A172 (cell line): ENCODE measurements around the gene COL4A3. TPM values are rescaled to one million over a fixed set of nuclear protein-coding genes. Genes with fewer than 3 reads are reported as not detected.
"Not testable (repeated sequence)": the region's sequence is repeated elsewhere in the genome, so short reads cannot be mapped to it uniquely, and the experiment has no call there.

Source experiments
- DNase-seq: peaks from one replicate; pipeline ENCODE4 v3.0.0-alpha.2; 2015; ENCODE audit warnings: low spot score
- total RNA-seq: library from RNA; depleted of rRNA; stranded (reverse); fragments of >200 nt; shearing (Covaris generic); gene quantifications from 2 replicates; pipeline ENCODE4 v1.2.3, GENCODE V29; 2014

The COL4A3 gene
- total RNA-seq, 1 experiment from 2014 or later, result not detected

DNA sequence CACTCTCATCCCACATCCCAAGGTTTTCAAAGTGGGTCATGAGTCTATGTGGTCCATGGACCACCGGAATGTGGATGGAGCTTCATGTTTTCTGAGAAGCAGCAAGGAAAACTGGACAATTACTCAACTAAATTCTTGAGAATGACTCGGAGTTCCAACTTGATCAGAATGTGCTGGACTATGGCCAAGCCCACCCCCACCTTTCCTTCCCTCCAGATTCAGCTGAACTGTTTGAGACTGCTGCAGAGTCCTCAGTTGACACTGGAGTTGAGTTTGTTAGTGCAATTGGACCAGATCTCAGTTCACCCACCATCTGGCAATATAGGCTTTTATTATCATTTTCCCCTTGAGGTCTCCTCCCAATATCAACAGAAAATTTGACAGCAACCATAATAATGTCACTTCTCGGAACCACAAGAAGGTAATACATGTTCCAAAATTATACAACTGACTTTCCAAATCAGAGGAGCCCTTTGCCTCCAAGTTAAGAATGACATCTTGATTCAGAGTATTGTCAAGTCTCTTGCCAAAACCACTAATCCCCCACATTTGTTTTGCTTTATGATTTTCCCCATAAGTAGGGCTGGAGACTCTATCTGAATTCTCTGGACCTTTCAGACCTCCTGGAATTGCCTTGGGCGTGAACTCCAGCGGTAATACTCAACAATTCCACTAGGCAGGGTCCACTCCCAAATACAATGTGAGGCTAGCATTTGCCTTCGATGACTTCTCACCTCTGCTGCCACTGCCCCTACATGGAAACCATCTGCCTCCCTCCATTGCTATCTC, 9.2 kb upstream of the COL4A3 start:
- DNase-seq, result peak; percentile 12

DNA sequence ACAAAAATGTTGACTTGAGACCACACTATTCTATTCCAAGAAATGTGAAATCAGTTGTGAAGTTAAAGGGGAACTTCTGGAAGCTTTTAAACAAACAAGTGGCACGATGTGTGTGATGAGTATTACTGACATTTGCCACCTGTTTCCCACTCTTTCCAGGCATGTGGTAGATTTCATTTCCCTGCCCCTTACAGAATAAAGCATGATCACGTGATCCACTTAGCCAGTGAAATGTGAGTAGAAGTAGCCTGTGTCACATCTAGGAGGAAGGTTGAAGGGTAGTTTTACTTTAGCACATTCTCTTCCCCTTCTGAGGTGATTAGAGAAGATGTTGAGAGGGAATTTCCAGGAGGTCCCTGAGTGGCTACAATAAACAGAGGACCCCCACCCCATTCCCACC, 4.3 kb upstream of the COL4A3 start:
- DNase-seq, result no peak

DNA sequence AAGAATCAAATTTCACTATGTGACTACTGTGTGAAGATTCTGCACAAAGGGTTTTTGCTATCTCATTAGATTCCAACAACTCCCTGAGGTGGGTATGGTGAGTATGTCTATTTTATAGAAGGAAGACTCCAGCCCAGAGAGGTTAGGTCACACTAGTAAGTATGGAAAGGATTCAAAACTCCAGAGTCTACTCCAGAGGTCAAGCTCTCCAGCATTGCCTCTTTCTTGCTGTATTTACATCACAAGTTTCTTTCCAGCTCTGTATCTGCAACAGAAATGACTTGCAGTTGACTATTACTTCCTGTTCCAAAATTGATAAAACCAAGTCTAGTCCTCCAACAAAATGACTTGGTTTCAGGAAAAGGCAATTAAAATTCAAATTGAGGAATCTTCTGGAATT, 2.5 kb upstream of the COL4A3 start:
- DNase-seq, result no peak

DNA sequence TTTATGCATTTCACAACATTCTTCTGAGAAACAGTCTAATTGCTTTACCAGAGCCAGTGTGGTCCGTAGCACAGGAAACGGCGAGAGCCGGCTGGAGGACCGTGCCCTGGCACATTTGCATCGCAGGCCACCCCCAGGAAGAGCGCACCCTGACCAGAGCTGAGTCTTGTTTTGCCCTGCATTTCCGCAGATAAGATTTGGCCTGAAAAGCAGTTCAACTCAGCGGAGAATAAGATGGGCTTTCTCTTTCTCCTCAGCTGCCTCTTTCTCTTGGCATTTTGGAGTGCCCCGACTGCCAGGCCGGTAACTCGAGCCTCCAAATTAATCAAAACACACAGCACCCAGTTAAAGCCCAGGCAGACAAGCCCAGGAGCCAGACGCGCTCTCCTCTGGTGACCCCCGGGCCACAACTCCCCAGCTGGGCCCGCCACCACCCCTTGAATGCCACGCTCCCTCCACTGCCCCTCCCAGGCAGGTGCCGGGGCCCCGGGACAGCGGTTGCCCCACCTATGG, 883 bp upstream of the COL4A3 start:
- DNase-seq, result no peak

DNA sequence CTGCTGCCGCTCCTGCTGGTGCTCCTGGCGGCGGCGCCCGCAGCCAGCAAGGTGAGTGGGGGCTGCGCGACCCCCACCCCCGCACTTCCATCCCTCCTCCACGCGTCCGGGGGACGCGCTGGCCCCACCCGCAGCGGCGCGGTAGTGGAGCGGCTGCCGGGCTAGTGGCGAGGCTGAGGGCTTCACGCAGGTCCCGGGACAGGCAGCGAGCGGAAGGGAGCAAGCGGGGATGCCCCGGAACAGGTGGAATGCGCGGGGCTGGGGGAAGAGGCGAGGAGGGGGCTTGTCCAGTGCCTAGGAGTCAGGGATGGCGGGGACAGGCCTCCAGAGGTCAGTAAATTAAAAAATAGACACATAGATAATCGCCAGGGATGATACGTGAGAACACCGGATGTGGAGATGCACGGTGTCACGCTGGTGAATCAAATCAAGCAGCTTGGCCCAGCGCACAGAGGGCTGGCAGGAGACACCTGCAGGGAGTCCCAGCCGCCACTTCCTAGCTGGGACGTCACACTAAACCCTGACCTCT, 403 bp downstream of the COL4A3 start:
- DNase-seq, result peak; percentile 19

DNA sequence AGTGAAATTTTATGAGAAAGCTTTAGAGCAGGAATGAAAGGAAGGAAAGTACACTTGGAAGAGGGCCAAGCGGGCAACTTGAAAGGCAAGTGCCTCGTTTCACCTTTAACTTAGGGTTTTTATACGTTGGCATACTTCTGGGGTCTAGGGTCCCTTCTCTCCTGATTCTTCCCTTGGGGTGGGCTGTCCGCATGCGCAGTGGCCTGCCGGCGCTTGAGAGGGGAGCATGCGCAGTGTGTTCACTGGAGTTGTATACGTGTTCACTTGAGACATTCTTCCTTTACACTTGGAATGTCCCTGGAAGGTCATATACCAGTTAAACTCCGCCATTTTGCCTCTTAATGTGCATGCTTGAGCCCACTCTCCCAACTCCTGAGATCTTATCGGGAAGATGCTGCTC, 7.4 kb downstream of the COL4A3 start:
- not testable (repeated sequence) for DNase-seq

DNA sequence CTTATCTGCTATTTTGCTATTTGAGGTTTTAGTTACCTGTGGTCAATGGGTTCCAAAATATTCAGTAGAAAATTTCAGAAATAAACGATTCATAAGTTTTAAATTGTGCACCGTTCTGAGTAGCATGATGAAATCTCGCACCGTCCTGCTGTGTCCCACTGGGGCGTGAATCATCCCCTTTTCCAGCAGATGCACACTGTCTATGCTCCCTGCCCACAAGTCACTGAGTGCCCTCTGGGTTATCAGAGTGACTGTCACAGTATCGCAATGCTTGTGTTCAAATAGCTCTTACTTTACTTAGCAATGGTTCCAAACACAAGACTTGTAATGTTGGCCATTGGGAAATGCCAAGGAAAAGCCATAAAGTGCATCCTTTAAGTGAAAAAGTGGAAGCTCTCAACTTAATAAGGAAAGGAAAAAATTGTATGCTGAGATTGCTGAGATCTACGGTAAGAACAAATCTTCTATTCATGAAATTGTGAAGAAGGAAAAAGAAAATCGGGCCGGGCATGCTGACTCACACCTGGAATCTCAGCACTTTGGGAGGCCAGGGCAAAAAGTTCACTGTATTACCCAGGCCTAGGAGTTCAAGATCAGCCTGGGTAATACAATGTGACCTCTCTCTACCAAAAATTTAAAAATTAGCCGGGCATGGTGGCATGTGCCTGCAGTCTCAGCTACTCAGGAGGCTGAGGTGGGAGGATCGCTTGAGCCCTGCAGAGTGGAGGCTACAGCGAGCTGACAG, 13.3 kb downstream of the COL4A3 start:
- DNase-seq, result no peak

DNA sequence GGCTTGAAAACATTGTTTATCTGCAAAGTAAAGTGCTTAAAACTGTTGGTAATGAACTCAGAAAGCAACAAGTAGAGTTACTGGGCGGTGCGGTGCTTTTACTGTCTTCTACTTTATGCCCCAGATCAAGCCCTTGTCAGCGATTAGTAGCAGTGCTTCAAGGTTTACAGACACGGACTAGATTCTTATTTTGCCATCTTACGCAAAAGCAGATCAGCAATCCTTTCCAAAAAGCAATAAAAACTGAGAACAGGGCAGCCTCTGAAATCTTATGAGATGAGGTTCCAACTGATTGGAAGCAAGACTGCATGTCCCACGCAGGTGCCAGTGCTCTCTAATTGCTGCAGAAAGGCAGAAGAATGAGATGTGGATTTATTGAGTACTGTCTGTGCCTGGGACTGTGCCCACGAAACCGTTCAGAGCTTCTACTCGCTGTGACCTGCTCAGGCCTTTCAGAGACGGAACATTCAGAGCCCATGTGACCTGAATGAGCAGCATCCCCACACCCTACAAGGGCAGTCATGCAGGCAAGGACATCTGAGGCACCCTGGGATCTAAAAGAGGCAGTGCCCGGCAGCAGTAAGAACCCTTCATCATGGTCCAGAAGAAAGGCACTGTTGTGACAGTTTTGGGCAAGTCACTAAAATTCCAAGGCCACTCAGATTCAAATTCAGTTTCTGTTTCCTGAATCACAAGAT, 15.7 kb downstream of the COL4A3 start:
- DNase-seq, result no peak

DNA sequence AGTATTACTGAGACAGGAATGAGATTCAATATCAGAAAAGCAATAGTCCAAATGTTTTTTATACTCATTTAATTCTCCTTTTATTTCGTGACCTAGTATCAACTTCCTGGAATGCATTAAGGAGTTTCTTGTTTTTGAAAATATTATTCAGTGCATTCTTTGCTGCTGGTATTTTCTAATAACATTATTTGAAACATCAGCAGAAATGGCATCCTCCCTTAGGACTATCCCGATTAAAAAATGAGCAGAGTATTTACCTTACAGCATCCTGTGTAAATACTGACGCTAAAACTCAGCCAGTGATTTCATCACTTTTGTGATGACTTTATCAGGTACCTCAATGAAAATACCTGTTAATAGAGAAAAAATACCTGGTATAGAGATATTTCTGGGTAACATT, 16.3 kb downstream of the COL4A3 start:
- DNase-seq, result no peak

DNA sequence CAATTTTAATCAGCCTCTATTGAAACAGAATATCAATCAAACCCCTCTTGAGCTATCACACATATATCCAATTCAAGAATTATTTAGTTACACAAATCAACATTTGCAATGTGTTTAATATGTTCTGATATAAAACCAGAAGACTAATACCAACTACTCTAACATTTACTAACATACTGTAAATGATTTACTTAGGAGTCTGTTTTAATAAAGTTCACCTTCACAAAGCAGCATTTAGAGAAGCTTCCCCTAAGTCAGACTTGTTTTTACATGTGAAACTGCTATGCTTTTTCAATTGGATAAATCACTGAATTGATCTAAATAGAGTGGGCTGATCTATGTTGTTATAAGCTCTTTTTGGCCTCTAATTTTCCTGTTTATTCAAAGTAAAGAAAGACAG, 18.3 kb downstream of the COL4A3 start:
- DNase-seq, result no peak

DNA sequence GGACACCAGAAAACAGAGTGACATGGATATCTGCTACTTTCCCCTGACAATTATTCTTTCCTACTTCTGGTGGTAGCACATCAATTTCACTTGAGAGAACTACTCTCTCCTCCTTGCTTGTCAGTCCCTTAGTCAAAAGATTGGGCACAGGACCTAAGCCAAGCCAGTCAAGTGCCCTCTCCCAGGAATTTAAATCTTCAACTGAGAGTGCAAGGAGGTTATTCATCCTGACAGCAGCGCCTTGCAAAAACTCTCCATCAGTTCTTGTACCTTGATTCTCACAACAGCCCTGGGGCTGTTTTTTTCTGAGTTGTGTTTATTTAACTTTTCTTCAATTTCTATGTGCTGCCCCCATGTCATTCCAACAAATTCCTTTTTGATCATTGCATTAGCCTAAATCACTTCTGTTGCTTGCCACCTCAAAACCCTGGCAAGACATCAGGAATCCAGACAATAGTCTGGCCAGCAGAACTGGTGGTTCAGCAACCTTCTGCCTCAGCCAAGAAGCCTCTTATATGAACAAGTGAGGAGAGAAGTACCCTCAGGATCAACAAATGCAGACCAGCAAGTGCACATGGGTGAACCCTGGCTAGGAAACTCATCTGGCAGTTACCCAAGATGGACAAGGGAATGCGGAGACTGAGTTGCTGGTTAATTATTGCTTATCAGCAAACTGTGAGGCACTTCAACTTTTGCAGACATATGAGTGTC, 19.4 kb downstream of the COL4A3 start:
- no peak for DNase-seq

DNA sequence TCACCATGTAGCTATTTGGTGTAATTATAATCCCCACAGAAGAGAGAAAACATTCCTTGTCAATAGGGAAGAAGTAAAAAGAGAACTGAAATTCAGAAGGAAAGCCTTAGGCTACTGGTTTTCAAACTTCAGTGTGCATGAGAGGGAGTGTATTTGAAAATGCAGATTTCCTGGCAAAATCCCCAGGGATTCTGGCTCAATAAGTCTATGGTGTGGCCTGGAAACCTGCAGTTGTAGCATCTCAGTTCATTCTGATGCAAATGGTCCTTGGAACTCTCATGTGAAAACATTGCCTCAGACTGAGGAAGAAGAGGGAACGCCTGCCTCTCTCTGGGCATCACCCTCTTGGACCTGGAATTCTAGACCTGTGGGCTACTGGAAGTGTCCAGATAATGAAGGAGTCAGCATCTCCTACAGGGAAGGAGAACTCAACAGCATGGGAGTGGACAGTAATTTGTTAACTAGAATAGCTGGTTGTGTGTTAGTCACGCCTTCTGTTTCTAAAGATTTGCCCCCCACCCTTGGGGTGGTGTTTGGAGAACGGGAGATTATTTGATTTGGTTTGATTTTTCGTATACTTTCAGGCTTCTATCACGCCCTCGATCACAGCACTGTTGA, 21.3 kb downstream of the COL4A3 start:
- DNase-seq, result no peak

DNA sequence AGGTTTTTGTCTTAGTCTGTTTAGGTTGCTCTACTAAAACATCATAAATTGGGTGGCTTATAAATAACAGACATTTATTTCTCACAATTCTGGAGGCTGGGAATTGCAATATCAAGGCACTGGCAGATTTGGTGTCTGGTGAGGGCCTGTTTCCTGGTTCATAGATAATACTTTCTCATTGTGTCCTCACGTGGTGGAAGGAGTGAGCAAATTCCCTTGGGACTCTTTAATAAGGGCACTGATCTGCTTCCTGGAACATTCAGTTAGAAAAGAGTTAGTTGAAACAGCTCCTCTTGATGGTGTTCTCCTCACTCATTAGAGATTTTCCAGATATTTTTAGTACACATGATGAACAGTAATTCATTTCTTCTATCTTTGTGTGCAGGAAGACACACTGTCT, 22.3 kb downstream of the COL4A3 start:
- no peak for DNase-seq

DNA sequence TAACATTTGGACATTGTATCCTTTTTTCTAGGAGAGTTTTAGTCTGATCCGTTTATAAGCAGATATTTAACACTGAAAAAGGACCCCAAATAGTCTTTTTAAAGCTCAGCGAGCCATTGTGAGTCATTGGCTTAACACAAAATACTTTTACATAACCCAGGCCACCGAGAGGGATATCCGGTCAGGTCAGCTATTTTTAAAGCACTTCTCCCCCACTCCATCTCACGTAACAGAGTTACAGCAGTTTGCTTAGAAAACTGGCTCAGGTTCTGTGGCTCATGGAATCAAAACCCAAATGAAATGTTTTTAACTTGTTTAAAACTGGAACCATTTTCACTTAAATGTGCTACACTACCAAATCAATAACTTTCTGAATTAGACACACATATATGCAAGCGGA, 23.9 kb downstream of the COL4A3 start:
- DNase-seq, result peak; percentile 66

DNA sequence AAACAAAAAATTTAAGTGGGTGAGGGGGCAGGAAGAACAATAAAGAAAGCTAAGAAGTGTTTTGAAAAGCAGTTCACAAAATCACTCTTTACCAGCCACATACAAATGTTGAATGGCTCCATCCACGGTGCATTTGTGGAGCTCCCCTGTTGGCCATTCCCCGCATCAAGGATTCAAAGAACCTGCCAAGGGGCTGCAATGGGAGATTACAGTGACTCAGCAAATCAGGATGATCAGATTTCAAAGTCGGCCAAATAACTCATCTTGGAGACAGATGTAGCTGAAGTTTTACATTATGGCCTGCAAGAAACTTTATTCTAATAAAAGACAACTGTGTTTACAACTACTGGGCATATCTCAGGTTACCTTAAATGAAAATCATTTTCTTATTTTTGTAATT, 26.9 kb downstream of the COL4A3 start:
- no peak for DNase-seq

DNA sequence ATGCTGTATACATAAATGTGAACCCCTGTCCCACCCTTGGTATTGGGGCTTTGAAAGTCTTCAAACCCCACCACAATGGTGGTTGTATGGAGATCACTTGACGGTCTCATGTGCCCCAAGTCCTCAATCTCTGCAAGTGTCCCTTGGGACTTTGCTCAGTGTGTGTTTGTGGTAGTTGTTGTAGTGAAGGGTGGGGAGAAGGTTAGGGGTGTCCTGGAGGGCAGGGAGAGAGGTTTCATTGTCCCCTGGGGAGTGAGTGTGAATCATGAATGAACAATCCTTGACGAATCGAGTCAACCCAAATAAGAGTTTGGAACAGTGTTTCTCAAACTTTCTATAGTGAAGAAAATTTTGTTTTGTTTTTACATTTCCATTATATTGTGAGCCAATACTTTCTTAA, 28.1 kb downstream of the COL4A3 start:
- no peak for DNase-seq

DNA sequence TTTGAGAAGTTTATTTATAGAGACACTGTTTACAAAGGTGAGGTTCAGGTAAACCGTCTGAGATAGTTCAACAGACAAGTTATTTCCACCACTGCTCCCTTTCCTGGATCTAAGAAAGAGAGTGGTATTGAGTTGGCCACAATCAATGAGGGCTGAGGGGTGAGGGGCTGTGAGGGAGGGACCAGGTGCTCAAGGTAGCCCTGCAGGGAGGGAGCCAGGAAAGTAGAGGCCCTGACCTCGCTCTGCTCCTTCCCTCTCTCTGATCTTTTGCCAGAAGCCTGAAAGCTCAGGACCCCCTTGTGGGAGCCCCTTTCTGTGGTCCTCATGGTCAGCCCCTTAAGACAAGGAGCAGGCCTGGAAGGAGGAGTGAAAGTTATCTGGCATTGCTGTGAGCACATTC, 29.8 kb downstream of the COL4A3 start:
- no peak for DNase-seq

DNA sequence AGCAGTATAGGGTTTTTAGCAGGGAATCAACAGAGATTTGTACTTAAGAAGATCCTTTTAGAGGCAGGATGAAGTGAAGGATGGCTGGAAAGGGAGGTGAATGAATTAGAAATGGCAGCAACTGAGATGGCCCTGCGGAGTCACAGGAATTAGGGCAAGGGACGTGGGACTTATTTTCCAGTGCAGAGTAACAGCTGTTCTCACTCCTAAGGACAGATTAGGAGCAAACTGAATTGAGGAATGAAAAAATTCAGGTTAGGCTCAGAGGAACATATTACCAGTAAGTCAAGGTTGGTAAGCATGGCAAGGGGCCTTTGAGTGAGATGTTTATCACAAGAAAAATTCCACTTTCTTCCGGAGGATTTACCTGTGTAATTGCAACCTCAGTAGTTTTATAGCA, 34.4 kb downstream of the COL4A3 start:
- DNase-seq, result no peak

DNA sequence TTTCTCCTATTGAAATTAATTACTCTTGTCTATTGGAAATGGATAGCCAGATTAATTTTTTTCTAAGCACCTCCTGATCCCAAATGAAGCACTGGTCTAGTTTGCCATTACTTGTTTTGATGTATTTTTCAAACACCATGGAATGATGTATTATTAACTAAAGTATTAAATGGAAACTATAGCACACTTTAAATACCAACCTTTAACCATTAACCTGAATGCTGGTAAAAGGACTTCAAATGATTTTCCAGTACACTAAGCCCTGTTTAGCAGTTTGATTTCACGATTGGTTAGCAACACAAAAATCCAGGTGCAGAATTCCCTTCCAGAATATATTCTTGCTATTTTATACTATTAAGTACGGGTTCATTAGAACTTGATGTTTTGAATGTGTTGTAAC, 37.3 kb downstream of the COL4A3 start:
- DNase-seq, result no peak

DNA sequence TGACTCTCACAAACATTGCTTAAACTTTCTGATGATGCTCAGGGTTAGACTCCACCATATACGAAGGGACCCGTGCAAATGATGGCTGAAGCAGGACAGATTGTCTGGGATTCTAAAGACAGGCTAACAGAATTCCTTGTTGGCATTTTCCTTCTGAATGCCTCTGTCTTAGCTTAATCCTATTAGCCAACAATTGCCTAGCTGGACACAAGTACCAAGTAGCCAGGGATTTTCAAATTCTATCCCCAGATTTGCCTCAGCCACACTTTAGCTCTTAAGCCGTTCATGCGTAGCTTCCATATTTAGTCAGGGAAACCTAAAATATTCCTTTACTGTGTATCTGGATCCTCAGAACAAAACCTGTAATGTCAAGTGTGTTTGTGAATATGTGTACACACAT, 40.0 kb downstream of the COL4A3 start:
- no peak for DNase-seq

DNA sequence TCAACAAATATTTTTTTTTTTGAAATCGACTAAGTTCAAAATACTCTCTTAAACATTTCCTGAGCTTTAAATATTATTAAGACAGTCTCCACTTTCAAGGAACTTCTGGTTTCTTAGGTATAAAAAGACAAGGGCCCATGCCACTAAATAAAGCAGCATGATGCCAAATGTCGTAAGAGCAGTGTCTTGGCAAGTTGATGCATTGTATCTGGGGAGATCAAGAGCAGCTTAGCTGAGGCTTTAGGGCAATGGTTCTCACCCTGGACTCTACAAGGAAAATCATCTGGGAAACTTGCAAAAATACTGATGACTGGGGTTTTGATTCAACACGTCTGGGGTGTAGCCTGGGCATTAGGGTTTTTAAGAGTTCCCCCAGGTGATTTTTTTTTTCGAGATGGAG, 41.3 kb downstream of the COL4A3 start:
- no peak for DNase-seq
